ENCODE measurements around the gene TMEM167B. TPM values are rescaled to one million over a fixed set of nuclear protein-coding genes. Genes with fewer than 3 reads are reported as not detected.

TMEM167B gene
- total RNA-seq, 4 donors from 2014 or later, result 24.8 to 52.3 (median 34.3) TPM

DNA sequence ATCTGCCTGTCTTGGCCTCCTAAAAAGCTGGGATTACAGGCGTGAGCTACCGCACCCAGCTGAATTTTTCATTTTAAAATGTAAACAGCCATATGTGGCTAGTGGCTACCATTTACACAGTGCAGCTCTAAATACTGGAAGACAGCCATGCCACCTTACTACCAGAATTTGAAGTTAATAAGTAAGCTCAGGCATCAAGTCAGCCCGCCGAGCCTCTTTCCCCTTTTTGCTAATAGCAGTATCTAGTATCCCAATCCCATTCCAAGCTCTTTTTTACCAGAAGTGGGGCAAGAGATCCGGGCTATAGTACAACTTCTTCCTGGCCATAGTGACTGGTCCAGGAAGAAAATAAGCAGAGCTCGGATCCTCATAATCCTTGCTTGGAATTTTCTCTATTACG lies 29.9 kb upstream of the TMEM167B start:
- DNase-seq (ENCODE audit: low spot score in 2 of 2), result no peak
- TF ChIP-seq, protein P1, sequence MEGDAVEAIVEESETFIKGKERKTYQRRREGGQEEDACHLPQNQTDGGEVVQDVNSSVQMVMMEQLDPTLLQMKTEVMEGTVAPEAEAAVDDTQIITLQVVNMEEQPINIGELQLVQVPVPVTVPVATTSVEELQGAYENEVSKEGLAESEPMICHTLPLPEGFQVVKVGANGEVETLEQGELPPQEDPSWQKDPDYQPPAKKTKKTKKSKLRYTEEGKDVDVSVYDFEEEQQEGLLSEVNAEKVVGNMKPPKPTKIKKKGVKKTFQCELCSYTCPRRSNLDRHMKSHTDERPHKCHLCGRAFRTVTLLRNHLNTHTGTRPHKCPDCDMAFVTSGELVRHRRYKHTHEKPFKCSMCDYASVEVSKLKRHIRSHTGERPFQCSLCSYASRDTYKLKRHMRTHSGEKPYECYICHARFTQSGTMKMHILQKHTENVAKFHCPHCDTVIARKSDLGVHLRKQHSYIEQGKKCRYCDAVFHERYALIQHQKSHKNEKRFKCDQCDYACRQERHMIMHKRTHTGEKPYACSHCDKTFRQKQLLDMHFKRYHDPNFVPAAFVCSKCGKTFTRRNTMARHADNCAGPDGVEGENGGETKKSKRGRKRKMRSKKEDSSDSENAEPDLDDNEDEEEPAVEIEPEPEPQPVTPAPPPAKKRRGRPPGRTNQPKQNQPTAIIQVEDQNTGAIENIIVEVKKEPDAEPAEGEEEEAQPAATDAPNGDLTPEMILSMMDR (IDR thresholded peaks at IDR 0.05), result no peak
- no peak for TF ChIP-seq POLR2A (IDR thresholded peaks at IDR 0.05)
- H3K4me3 ChIP-seq (ENCODE audit: low read depth, poor library complexity, severe bottlenecking), result no peak overlapping the region
- intact Hi-C loops (cut with DNase I; ENCODE audit: low total_unique reads), result no loop called here
- 88 to 89% methylated on average over 7 of the region's 7 CpGs for WGBS, 2 donors

DNA sequence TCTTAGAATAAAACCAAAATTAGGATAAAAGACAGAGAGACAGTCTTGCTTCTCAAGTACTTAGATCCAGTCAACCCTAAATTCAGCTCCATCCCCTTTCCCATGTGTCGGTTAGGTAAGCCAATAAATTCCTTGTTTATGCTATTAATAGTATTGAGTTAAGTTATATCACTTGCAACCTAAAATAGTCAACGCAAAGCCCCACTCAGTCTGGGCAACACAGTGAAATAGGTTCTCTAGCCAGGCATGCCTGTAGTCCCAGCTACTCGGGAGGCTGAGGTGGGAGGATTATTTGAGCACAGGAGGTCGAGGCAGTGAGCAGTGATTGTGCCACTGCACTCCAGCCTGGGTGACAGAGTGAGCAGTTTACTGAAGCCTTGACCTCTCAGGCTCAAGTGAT lies 29.4 kb upstream of the TMEM167B start:
- H3K4me3 ChIP-seq (ENCODE audit: low read depth, poor library complexity, severe bottlenecking), result no peak overlapping the region
- TF ChIP-seq POLR2A (IDR thresholded peaks at IDR 0.05), result no peak
- TF ChIP-seq, protein P1 (IDR thresholded peaks at IDR 0.05), result no peak
- WGBS, 2 donors, result 87 to 88% methylated on average over 4 of the region's 4 CpGs
- intact Hi-C loops (cut with DNase I; ENCODE audit: low total_unique reads), result no loop called here
- peak in 1 of 2 donors; percentile 0 for DNase-seq (ENCODE audit: low spot score in 2 of 2)

DNA sequence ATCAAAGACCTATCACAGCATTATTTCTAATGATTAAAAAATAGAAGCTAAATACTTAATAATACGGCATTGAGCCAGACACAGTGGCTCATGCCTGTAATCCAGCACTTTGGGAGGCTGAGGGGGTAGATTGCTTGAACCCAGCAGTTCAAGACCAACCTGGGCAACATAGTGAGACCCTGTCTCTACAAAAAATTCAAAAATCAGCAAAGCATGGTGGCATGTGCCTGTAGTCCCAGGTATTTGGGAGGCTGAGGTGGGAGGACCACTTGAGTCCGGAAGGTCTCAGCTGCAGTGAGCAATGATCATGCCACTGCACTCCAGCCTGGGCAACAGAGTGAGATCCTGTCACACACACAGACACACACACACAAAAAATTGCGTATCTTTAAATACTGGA lies 25.4 kb upstream of the TMEM167B start:
- TF ChIP-seq, protein P1 (IDR thresholded peaks at IDR 0.05), result no peak
- no peak for TF ChIP-seq POLR2A (IDR thresholded peaks at IDR 0.05)
- DNase-seq (ENCODE audit: low spot score in 2 of 2), result no peak
- 91 to 94% methylated on average over 3 of the region's 3 CpGs for WGBS, 2 donors
- intact Hi-C loops (cut with DNase I; ENCODE audit: low total_unique reads), result no loop called here
- H3K4me3 ChIP-seq (ENCODE audit: low read depth, poor library complexity, severe bottlenecking), result no peak overlapping the region

DNA sequence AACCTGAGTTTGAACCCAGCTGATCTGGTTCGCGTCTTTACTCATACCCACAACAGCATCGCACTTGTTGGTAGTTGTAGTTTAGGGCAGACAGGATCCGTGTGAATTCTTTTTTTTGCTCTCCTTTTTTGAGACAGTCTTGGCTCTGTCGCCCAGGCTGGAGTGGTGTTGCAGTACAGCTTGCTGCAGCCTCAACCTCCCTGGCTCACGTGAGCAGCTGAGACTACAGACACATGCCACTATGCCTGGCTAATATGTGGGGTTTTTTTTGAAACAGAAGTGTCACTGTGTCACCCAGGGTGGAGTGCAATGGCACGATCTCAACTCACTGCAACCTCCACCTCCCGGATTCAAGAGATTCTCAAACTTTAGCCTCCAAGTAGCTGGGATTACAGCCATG lies 22.7 kb upstream of the TMEM167B start:
- no peak for DNase-seq (ENCODE audit: low spot score in 2 of 2)
- WGBS, 2 donors, result 63 to 64% methylated on average over 8 of the region's 8 CpGs
- intact Hi-C loops (cut with DNase I; ENCODE audit: low total_unique reads), result no loop called here
- no peak overlapping the region for H3K4me3 ChIP-seq (ENCODE audit: low read depth, poor library complexity, severe bottlenecking)
- TF ChIP-seq POLR2A (IDR thresholded peaks at IDR 0.05), result no peak
- TF ChIP-seq, protein P1 (IDR thresholded peaks at IDR 0.05), result no peak

DNA sequence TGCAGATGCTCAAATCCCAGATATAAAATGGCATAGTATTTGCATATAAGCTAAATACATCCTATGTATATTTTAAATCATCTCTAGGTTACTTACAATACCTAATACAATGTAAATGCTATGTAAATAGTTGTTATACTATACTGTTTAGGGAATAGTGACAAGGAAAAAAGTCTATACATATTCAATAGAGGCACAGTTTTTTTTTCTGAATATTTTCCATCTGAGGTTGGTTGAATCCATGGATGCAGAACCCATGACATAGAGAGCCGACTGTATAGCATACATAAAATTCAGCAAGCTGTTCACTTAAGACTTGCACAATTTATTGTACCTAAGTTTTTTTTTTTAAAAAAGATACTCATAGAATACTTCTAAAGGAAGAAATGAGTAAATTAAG lies 21.3 kb upstream of the TMEM167B start:
- 73 to 76% methylated on average over 1 of the region's 1 CpG for WGBS, 2 donors
- TF ChIP-seq, protein P1 (IDR thresholded peaks at IDR 0.05), result no peak
- TF ChIP-seq POLR2A (IDR thresholded peaks at IDR 0.05), result no peak
- intact Hi-C loops (cut with DNase I; ENCODE audit: low total_unique reads), result no loop called here

More for the DNA sequence above, 21.3 kb upstream of the TMEM167B start:
- no peak for DNase-seq (ENCODE audit: low spot score in 2 of 2)
- H3K4me3 ChIP-seq (ENCODE audit: low read depth, poor library complexity, severe bottlenecking), result no peak overlapping the region
